ENCODE measurements around the gene SPG11. TPM values are rescaled to one million over a fixed set of nuclear protein-coding genes. Genes with fewer than 3 reads are reported as not detected.

Gene SPG11
- total and polyA plus RNA-seq, 2 donors (not counting 1 experiment from before 2014, with no cell fraction given) = 134 to 219 TPM

GRCh38 chr15:44661576-44661975, 1.9 kb downstream of the SPG11 start:
- H3K4me1 Mint-ChIP-seq = peaks cover 35% of the 10 kb centered on the region
- H3K9me3 ChIP-seq (ENCODE audit: control extremely low read depth in 1 of 3, control insufficient read depth in 2 of 3, insufficient read depth in 1 of 3, low read length in 2 of 3) = no peaks in the 10 kb centered on the region
- H3K27me3 Mint-ChIP-seq = no peaks in the 10 kb centered on the region
- H3K9me3 Mint-ChIP-seq (ENCODE audit: insufficient read depth) = no peaks in the 10 kb centered on the region
- CTCF ChIA-PET = interaction anchor here (0.9 to 9.5 kb wide), 7 partner anchors 46 to 129 kb away, joined by 3 to 353 read pairs (median 14); partner anchors contain the start of genes B2M, PATL2 and TRIM69
- ATAC-seq (ENCODE audit: low read depth) (no peak), DNase-seq (no peak)
- H3K4me3 Mint-ChIP-seq = peak overlapping the region; percentile 40
- no peaks in the 10 kb centered on the region for H4K20me1 ChIP-seq (ENCODE audit: control insufficient read depth, insufficient read depth, low read length, poor library complexity, severe bottlenecking)
- intact Hi-C loops (cut with micrococcal nuclease) = loop anchor here (5.0 kb wide), 2 partner anchors 124 to 861 kb away; partner anchors contain the start of genes EIF3J and SLC30A4
- no peak overlapping the region for H3K4me3 ChIP-seq (ENCODE audit: control extremely low read depth in 1 of 5, extremely low read depth in 1 of 5, insufficient read depth in 1 of 5, low read depth in 2 of 5, low read length in 4 of 5)
- H3K9ac ChIP-seq (ENCODE audit: low read length) = no peak overlapping the region
- peaks cover 8 to 27% of the 10 kb centered on the region in 2 experiments for H3K36me3 ChIP-seq (replicated peaks in 1 of 2; ENCODE audit: control extremely low read depth in 1 of 2, control insufficient read depth in 1 of 2, extremely low read depth in 1 of 2, insufficient read depth in 2 of 2, low read length in 1 of 2)
- peak overlapping the region; percentile 54 for H3K27ac Mint-ChIP-seq
- no peak overlapping the region for H2AFZ ChIP-seq (ENCODE audit: insufficient read depth, low read depth, low read length, poor library complexity, severe bottlenecking)
- H3K79me2 ChIP-seq (ENCODE audit: control insufficient read depth, insufficient read depth, low read length) = peaks cover 75% of the 10 kb centered on the region
- TF ChIP-seq CTCF (IDR thresholded peaks at IDR 0.05) (no peak), EZH2 (IDR thresholded peaks at IDR 0.05; ENCODE audit: borderline replicate concordance, insufficient read depth, low read depth, low read length, poor library complexity, severe bottlenecking) (no peak)
- POLR2A ChIA-PET = interaction anchor here (5.8 to 16.6 kb wide), 2 partner anchors 21 to 60 kb away, joined by 51 to 819 read pairs; partner anchors contain the start of genes B2M, PATL2 and TRIM69
- no peaks in the 10 kb centered on the region for H3K27me3 ChIP-seq (replicated peaks in 1 of 4; ENCODE audit: control extremely low read depth in 1 of 4, control insufficient read depth in 3 of 4, insufficient read depth in 4 of 4, low read length in 3 of 4)
- H3K4me1 ChIP-seq (ENCODE audit: control insufficient read depth in 2 of 2, insufficient read depth in 2 of 2, low read length in 2 of 2) = peaks cover 35 to 40% of the 10 kb centered on the region in 2 donors
- peak overlapping the region; percentile 94 for H3K4me2 ChIP-seq (replicated peaks; ENCODE audit: low read depth, low read length, poor library complexity, severe bottlenecking)
- peak overlapping the region; percentile 96 to 97 for H3K27ac ChIP-seq (ENCODE audit: low read length in 2 of 2)

DNA sequence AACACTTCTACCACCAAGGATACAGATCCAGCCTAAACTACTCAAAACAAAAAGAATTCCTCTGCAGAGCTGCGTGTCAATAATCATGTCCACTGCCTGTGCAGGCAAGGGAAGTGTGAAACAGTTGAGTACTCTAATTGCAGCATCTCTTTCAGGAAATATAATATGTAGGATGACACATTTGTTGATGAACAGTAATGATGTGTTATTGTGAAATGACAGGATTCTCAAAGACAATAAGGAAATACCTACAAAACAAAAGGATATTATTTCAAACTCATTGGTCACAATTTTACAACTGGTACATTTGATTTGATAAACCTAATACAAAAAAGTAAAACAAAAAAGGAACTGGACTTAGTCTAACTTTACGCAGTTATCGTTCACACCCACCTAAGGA, 4.4 kb downstream of the SPG11 start:
- Mint-ChIP-seq H3K4me3 (no peak overlapping the region), H3K27ac (no peak overlapping the region), H3K9me3 (ENCODE audit: insufficient read depth) (no peaks in the 10 kb centered on the region), H3K4me1 (peaks cover 31% of the 10 kb centered on the region), H3K27me3 (no peaks in the 10 kb centered on the region)
- no peaks in the 10 kb centered on the region for H3K9me3 ChIP-seq (ENCODE audit: control extremely low read depth in 1 of 3, control insufficient read depth in 2 of 3, insufficient read depth in 1 of 3, low read length in 2 of 3)
- DNase-seq (no peak), ATAC-seq (ENCODE audit: low read depth) (no peak)
- peaks cover 14 to 15% of the 10 kb centered on the region in 2 donors for H3K4me1 ChIP-seq (ENCODE audit: control insufficient read depth in 2 of 2, insufficient read depth in 2 of 2, low read length in 2 of 2)
- no peaks in the 10 kb centered on the region for H3K27me3 ChIP-seq (replicated peaks in 1 of 4; ENCODE audit: control extremely low read depth in 1 of 4, control insufficient read depth in 3 of 4, insufficient read depth in 4 of 4, low read length in 3 of 4)
- no peak overlapping the region for H3K4me2 ChIP-seq (replicated peaks; ENCODE audit: low read depth, low read length, poor library complexity, severe bottlenecking)
- no peak overlapping the region for H3K4me3 ChIP-seq (ENCODE audit: control extremely low read depth in 1 of 5, extremely low read depth in 1 of 5, insufficient read depth in 1 of 5, low read depth in 2 of 5, low read length in 4 of 5)
- CTCF ChIA-PET = interaction anchor here (1.2 kb wide), 1 partner anchor 80 kb away, joined by 4 read pairs; no protein-coding TSS in a partner anchor
- TF ChIP-seq EZH2 (IDR thresholded peaks at IDR 0.05; ENCODE audit: borderline replicate concordance, insufficient read depth, low read depth, low read length, poor library complexity, severe bottlenecking) (no peak), CTCF (IDR thresholded peaks at IDR 0.05) (no peak)
- WGBS (ENCODE audit: insufficient coverage) = no CpG with 5 or more reads among the region's 3 CpGs
- peaks cover 9 to 48% of the 10 kb centered on the region in 2 experiments for H3K36me3 ChIP-seq (replicated peaks in 1 of 2; ENCODE audit: control extremely low read depth in 1 of 2, control insufficient read depth in 1 of 2, extremely low read depth in 1 of 2, insufficient read depth in 2 of 2, low read length in 1 of 2)
- no peaks in the 10 kb centered on the region for H4K20me1 ChIP-seq (ENCODE audit: control insufficient read depth, insufficient read depth, low read length, poor library complexity, severe bottlenecking)
- peaks cover 76% of the 10 kb centered on the region for H3K79me2 ChIP-seq (ENCODE audit: control insufficient read depth, insufficient read depth, low read length)
- POLR2A ChIA-PET = no interaction called here
- no peak overlapping the region for H2AFZ ChIP-seq (ENCODE audit: insufficient read depth, low read depth, low read length, poor library complexity, severe bottlenecking)
- no peak overlapping the region for H3K9ac ChIP-seq (ENCODE audit: low read length)
- intact Hi-C loops (cut with micrococcal nuclease) = no loop called here
- no peak overlapping the region for H3K27ac ChIP-seq (ENCODE audit: low read length in 2 of 2)
